Endothelial cell of umbilical vein (primary cell): Measurements from ENCODE around the gene OR10G2.

Source experiments
- MYC ChIP-seq: IDR thresholded peaks from one replicate; pipeline ENCODE4 v1.6.1; 2011; ENCODE audit warnings: mild to moderate bottlenecking, low read depth, low read length
- POLR2A ChIP-seq: IDR thresholded peaks from 2 replicates; pipeline ENCODE4 v1.6.1; 2012; ENCODE audit warnings: low read depth, mild to moderate bottlenecking, control low read depth, low read length
- POLR2AphosphoS5 ChIP-seq: IDR thresholded peaks from 2 replicates; pipeline ENCODE4 v1.6.1; 2012; ENCODE audit warnings: low read depth, mild to moderate bottlenecking, control low read depth, low read length, moderate library complexity; ENCODE audit not compliant: insufficient read depth
- TF ChIP-seq, protein P1 (sequence below), 2 donors: IDR thresholded peaks; 1 replicate in 1 of 2; 2 replicates in 1 of 2; pipeline ENCODE4 v1.5.1; 2011; ENCODE audit warnings: low read length in 2 of 2, mild to moderate bottlenecking in 2 of 2, moderate library complexity in 2 of 2, control low read depth in 1 of 2, inconsistent platforms in 1 of 2, low read depth in 1 of 2; ENCODE audit not compliant: insufficient read depth in 1 of 2; ENCODE audit errors: extremely low read depth in 1 of 2

DNA sequence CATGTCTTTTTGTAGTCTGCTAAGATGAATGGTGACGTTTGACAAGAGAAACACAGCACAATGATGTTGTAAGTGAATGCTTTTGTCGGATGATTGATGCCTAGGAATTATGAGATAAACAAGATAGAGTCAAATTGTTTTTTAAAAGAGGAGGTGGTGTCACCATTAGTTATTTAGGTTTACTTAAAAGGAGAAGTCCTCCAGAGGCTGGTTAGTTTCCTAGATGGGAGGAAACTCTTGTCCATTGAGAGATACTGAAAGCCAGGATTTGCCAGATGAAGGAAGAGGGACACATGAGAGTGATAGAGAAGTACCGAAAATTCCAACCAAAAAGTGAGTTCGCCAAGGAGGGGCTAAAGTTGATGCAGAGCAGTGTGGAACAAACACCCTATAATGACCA, at the start of gene OR10G2:
- TF ChIP-seq POLR2A (no peak), POLR2AphosphoS5 (no peak), MYC (no peak)
- TF ChIP-seq, protein P1, sequence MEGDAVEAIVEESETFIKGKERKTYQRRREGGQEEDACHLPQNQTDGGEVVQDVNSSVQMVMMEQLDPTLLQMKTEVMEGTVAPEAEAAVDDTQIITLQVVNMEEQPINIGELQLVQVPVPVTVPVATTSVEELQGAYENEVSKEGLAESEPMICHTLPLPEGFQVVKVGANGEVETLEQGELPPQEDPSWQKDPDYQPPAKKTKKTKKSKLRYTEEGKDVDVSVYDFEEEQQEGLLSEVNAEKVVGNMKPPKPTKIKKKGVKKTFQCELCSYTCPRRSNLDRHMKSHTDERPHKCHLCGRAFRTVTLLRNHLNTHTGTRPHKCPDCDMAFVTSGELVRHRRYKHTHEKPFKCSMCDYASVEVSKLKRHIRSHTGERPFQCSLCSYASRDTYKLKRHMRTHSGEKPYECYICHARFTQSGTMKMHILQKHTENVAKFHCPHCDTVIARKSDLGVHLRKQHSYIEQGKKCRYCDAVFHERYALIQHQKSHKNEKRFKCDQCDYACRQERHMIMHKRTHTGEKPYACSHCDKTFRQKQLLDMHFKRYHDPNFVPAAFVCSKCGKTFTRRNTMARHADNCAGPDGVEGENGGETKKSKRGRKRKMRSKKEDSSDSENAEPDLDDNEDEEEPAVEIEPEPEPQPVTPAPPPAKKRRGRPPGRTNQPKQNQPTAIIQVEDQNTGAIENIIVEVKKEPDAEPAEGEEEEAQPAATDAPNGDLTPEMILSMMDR (IDR thresholded peaks at IDR 0.05; ENCODE audit: extremely low read depth in 1 of 2, insufficient read depth in 1 of 2, low read depth in 1 of 2, low read length in 2 of 2), result no peak
